Type B pancreatic cell (in vitro differentiated cells): Measurements from ENCODE around the gene GFPT1. TPM values are rescaled to one million over a fixed set of nuclear protein-coding genes. Genes with fewer than 3 reads are reported as not detected.

ENCODE experiments used
- DNase-seq: peaks from one replicate; pipeline ENCODE4 v3.0.0; 2021; ENCODE audit warnings: mixed read lengths; ENCODE audit not compliant: unreplicated experiment; ENCODE audit errors: extremely low spot score
- H3K27ac Mint-ChIP-seq: 2 replicates; pipeline ENCODE4 v1.8.0; 2021; ENCODE audit warnings: mild to moderate bottlenecking, mixed read lengths
- H3K27me3 Mint-ChIP-seq: 2 replicates; pipeline ENCODE4 v1.8.0; 2021; ENCODE audit warnings: mixed read lengths
- H3K36me3 Mint-ChIP-seq: 2 replicates; pipeline ENCODE4 v1.8.0; 2021; ENCODE audit warnings: mixed read lengths
- H3K4me1 Mint-ChIP-seq: one replicate; pipeline ENCODE4 v1.8.0; 2021; ENCODE audit warnings: mixed read lengths; ENCODE audit not compliant: unreplicated experiment
- H3K4me3 Mint-ChIP-seq: 2 replicates; pipeline ENCODE4 v1.8.0; 2021; ENCODE audit warnings: mild to moderate bottlenecking, mixed read lengths
- H3K9me3 Mint-ChIP-seq: 2 replicates; pipeline ENCODE4 v1.8.0; 2021; ENCODE audit warnings: mixed read lengths
- total RNA-seq: library from RNA; stranded (reverse); gene quantifications from 2 replicates; pipeline ENCODE4 v1.2.1, GENCODE V29; 2021; ENCODE audit warnings: low replicate concordance
- TF ChIP-seq, protein P1 (sequence below): fragments of 200-600 bp; sonication (generic); conservative IDR thresholded peaks from 2 replicates; pipeline ENCODE4 v1.5.0; 2021; ENCODE audit warnings: antibody characterized with exemption, mild to moderate bottlenecking

Gene GFPT1
- total RNA-seq, 1 donor from 2014 or later: 46.0 TPM

DNA sequence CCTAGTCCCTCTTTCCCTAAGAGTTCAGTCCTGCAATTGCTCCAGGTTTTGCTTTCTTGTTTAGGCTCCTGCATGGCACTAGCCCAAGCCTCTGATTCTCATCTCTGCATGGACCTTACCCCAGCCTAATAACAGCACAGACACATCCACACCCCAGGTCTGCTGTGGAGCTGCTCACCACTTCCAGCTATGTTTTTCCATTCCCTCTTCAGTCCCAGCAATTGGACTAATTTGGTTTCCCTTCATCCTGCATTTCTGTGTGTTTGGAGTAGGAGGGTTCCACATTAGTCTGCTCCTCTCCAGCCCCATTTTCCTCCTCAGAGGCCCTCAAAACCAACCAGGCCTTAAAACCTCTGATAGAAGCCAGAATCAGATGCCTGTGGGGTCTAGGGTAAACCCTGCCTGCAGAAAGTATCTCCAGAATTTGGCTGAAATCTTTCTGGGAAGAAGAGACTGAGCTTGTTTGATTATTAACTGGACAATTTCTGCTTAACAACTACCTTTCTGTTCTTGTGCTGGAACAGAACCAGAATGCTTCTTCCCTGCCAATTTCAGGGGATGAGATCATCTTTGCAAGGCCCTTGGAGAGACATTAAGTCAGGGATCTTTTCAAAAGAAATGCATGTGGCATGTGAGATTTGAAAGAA lies 95.9 kb downstream of the GFPT1 start:
- Mint-ChIP-seq H3K36me3 (no peaks in the 10 kb centered on the region), H3K4me3 (no peak overlapping the region), H3K27ac (peak overlapping the region; percentile 22), H3K9me3 (no peaks in the 10 kb centered on the region), H3K27me3 (peaks cover 4% of the 10 kb centered on the region), H3K4me1 (peaks cover 5% of the 10 kb centered on the region)
- TF ChIP-seq, protein P1, sequence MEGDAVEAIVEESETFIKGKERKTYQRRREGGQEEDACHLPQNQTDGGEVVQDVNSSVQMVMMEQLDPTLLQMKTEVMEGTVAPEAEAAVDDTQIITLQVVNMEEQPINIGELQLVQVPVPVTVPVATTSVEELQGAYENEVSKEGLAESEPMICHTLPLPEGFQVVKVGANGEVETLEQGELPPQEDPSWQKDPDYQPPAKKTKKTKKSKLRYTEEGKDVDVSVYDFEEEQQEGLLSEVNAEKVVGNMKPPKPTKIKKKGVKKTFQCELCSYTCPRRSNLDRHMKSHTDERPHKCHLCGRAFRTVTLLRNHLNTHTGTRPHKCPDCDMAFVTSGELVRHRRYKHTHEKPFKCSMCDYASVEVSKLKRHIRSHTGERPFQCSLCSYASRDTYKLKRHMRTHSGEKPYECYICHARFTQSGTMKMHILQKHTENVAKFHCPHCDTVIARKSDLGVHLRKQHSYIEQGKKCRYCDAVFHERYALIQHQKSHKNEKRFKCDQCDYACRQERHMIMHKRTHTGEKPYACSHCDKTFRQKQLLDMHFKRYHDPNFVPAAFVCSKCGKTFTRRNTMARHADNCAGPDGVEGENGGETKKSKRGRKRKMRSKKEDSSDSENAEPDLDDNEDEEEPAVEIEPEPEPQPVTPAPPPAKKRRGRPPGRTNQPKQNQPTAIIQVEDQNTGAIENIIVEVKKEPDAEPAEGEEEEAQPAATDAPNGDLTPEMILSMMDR: no peak
- no peak for DNase-seq

DNA sequence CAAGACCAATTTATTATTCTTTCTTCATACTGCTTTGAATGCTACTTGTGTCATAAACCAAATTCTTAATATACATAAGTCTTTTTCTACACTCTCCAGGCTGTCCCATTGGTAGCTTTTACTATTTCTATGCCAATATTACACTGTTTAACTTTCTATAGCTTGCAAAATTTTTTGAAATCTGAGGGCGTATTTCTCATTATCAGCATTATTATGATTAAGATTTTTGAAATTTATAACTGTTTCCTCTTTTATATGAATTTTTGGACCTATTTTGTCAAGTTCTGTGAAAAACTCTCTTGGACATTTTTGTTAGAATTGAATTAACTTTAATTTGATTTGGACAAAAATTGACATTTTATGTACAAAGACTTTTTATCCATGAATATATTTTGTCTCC lies 98.6 kb downstream of the GFPT1 start:
- TF ChIP-seq, protein P1: no peak
- Mint-ChIP-seq H3K27me3 (no peaks in the 10 kb centered on the region), H3K36me3 (no peaks in the 10 kb centered on the region), H3K4me1 (peaks cover 5% of the 10 kb centered on the region), H3K27ac (no peak overlapping the region), H3K4me3 (no peak overlapping the region), H3K9me3 (no peaks in the 10 kb centered on the region)
- no peak for DNase-seq

DNA sequence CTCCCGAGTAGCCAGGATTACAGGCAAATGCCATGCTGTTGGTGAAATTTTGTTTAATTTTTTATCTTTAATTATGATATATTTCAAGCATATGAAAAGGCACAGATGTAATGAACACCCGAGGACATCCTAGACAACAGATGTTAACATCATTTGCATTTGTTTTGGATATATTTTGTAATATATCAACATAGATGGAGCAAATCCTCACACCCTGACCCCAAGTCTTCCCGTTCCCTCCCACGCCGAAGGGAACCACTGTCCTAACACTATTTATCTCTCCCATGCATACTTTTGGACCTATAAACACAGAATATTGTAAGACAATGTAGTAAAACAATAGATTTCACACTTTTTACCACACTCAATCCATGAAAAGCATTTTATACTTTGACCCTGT lies 99.5 kb downstream of the GFPT1 start:
- DNase-seq: no peak
- Mint-ChIP-seq H3K36me3 (no peaks in the 10 kb centered on the region), H3K9me3 (no peaks in the 10 kb centered on the region), H3K4me3 (no peak overlapping the region), H3K27ac (no peak overlapping the region), H3K4me1 (peaks cover 5% of the 10 kb centered on the region), H3K27me3 (no peaks in the 10 kb centered on the region)
- TF ChIP-seq, protein P1: no peak

DNA sequence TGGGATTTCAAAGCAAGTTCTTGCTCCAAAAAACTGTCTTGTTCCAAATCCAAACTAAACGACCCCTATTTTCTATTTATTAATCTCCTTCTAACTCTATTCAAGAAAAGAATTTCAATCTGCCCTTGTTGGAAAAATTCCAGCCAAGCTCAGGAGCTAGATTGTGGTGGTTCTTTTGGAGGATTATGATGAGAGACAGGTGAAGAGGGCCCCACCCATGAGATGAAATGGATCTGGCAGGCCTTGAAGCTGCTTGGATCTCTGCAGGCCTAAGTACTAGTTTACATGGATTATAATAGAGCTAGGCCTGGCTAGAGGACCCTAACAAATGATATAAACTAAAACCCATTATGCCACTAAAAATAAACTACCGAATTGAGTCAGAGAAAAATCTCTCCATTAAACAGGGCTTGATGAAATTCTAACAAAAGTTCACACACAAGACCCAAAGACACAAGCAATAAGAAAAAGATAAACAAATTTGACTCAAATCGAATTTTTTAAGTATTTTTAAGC lies 101.6 kb downstream of the GFPT1 start:
- H3K9me3 Mint-ChIP-seq: no peaks in the 10 kb centered on the region
- H3K4me1 Mint-ChIP-seq: no peaks in the 10 kb centered on the region
- TF ChIP-seq, protein P1: no peak
- H3K36me3 Mint-ChIP-seq: no peaks in the 10 kb centered on the region
- no peak for DNase-seq
- H3K4me3 Mint-ChIP-seq: no peak overlapping the region
- no peaks in the 10 kb centered on the region for H3K27me3 Mint-ChIP-seq
- no peak overlapping the region for H3K27ac Mint-ChIP-seq

DNA sequence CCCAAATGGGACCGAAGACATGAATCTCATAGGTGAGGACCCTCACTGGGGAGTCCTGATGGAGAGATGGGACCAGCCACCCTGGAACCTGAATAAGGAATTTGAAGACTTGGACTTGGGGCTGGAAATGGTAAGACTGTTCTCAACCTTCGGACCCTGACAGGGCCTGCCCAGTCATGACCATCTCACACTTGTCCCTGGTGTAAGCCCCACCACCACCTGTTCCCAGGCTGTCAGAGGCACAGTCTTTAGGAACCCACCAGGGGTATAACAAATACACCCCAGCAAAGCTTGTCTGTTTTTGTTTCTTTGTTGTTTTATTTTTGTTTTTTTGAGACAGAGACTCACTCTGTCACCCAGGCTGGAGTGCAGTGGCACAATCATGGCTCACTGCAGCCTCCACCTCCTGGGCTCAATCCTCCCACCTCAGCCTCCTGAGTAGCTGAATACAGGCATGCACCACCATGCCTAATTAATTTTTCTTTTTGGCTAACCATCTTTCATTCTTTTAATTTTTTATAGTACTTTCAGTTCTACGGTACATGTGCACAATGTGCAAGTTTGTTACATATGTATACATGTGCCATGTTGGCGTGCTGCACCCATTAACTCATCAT lies 106.1 kb downstream of the GFPT1 start:
- Mint-ChIP-seq H3K4me3 (no peak overlapping the region), H3K9me3 (no peaks in the 10 kb centered on the region), H3K27me3 (peaks cover 3% of the 10 kb centered on the region), H3K4me1 (no peaks in the 10 kb centered on the region), H3K27ac (no peak overlapping the region), H3K36me3 (no peaks in the 10 kb centered on the region)
- TF ChIP-seq, protein P1: no peak
- no peak for DNase-seq
